Activated CD4-positive, alpha-beta memory T cell treated with anti-CD3 and anti-CD28 coated beads for 36 hours (primary cell): Measurements from ENCODE around the gene LINGO3. TPM values are rescaled to one million over a fixed set of nuclear protein-coding genes. Genes with fewer than 3 reads are reported as not detected.

ENCODE experiments used
- CTCF ChIA-PET: fragments of 350-600 bp; sonication (Branson Sonifier 250); formaldehyde crosslinking; loops from one replicate; lab custom pipeline; 2021; ENCODE audit warnings: antibody characterized with exemption, inconsistent platforms; lab: Charles Lee
- POLR2A ChIA-PET: fragments of 350-600 bp; sonication (Branson Sonifier 250); formaldehyde crosslinking; loops from one replicate; lab custom pipeline; 2021; ENCODE audit warnings: antibody characterized with exemption; lab: Charles Lee
- DNase-seq: peaks from one replicate; pipeline ENCODE4 v3.0.0-alpha.2; 2020
- H3K27ac Mint-ChIP-seq: one replicate; pipeline ENCODE4 v1.8.0; 2021; ENCODE audit warnings: mixed read lengths
- H3K27me3 Mint-ChIP-seq: one replicate; pipeline ENCODE4 v1.8.0; 2021; ENCODE audit warnings: mixed read lengths
- H3K36me3 Mint-ChIP-seq: one replicate; pipeline ENCODE4 v1.8.0; 2021; ENCODE audit warnings: mixed read lengths
- H3K4me1 Mint-ChIP-seq: one replicate; pipeline ENCODE4 v1.8.0; 2021; ENCODE audit warnings: low read depth, mixed read lengths
- H3K4me3 Mint-ChIP-seq: one replicate; pipeline ENCODE4 v1.8.0; 2021; ENCODE audit warnings: mild to moderate bottlenecking, mixed read lengths
- H3K9me3 Mint-ChIP-seq: one replicate; pipeline ENCODE4 v1.8.0; 2021; ENCODE audit warnings: mixed read lengths
- intact Hi-C: fragments of 100-400 bp; cut with micrococcal nuclease; formaldehyde crosslinking; loops from one replicate; pipeline ENCODE4 v1.15.1; 2023
- total RNA-seq, 2 experiments: library from RNA; stranded (reverse); gene quantifications; one replicate each; pipeline ENCODE4 v1.2.3, GENCODE V29; 2021

Gene LINGO3
- total RNA-seq, 2 experiments from 2014 or later: 0.10 TPM; not detected in 1

DNA sequence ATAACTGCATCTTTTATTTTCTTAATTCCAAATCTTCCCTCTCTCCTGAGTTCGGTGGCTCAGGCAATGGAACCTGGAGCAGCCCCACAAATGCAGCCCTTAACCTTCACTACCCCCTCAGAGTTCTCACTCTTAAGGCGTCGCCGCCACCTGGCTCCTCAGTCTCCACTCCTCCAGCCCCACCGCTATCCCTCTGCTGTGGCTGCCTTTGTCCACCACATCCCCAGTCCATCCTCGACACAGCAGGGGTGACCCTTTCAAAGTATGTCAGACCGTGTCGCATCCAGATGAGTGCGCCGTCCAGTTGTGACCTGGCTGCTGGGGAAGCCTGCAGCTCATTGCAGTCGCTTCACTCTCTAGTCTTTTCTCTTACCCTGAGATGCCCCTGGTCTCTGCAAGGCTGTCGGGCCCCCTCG, 21.6 kb upstream of the LINGO3 start:
- Mint-ChIP-seq H3K27ac (peak overlapping the region; percentile 72), H3K36me3 (peaks cover 27% of the 10 kb centered on the region), H3K4me3 (peak overlapping the region; percentile 99), H3K4me1 (peaks cover 53% of the 10 kb centered on the region), H3K9me3 (no peaks in the 10 kb centered on the region), H3K27me3 (no peaks in the 10 kb centered on the region)
- ChIA-PET POLR2A (no interaction called here), CTCF (interaction anchor here (0.7 kb wide), 1 partner anchor 100 kb away, joined by 4 read pairs; no protein-coding TSS in a partner anchor)
- intact Hi-C loops: loop anchor here (5.0 kb wide), 1 partner anchor 177 kb away; the partner anchor contains the start of gene AP3D1
- DNase-seq: no peak

DNA sequence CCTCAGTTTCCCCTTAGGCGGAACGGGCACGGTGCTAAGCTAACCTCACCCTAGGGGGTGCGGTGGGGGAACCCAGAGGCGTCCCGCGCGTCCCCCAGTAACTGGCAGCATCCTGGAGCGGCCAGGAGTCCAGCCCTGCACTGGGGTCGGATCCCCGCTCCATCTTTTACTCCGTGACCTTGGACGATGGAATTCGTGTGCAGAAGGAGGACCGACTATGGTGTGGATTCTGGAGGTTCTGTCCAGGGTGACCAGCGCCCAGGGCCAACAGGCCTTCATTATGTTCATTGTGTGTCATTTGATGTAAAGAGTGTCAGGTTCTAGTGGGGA, 21.2 kb upstream of the LINGO3 start:
- POLR2A ChIA-PET: no interaction called here
- CTCF ChIA-PET: no interaction called here
- Mint-ChIP-seq H3K4me1 (peaks cover 53% of the 10 kb centered on the region), H3K27ac (peak overlapping the region; percentile 72), H3K9me3 (no peaks in the 10 kb centered on the region), H3K36me3 (peaks cover 31% of the 10 kb centered on the region), H3K27me3 (no peaks in the 10 kb centered on the region), H3K4me3 (peak overlapping the region; percentile 99)
- intact Hi-C loops: loop anchor here (5.0 kb wide), 1 partner anchor 177 kb away; the partner anchor contains the start of gene AP3D1
- DNase-seq: no peak

DNA sequence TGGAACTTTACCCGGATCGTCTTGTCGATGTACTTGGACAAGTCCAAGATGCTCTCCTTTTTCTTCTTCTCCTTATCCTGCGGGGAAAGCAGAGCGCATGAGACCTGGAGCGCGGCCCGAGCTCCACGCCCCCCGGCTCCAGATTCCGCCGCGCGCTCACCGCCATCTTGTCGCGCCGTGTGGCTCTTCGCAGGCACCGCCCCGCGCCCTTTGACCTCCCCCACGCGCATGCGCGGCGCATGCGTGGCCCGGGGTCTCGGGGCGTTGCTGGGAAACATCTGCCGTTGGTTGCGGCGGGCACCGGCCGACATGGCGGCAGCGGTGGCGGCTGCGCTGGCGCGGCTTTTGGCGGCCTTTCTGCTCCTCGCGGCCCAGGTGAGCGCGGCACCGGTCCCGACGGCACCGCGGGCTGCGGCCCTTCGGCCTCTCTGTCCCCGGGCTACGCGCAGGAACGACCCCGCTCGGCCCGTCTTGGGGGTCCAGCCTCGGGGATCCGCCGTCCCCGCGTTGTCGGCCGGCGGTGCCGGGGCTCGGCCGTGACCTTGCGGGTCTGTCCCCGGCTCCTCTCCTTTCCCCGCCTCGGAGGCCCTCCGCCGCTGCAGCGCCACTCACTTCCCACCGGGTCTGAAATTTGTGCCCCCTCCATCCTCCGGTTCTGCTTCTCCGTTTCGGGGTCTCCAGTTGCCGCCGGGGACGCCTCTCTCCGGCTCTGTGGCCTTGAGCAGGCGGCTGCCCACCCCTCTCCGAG, 20.6 kb upstream of the LINGO3 start, which contains the start of the genes LSM7 and SPPL2B:
TSS of gene LSM7 (minus strand) at position 186 of the 748 bp plus-strand sequence. CDS start at position 166, 20 bp downstream.
TSS of gene SPPL2B (plus strand) at position 284 of the 748 bp plus-strand sequence. CDS start at position 310, 26 bp downstream.
- peak; percentile 94 for DNase-seq
- H3K4me1 Mint-ChIP-seq: peaks cover 53% of the 10 kb centered on the region
- H3K4me3 Mint-ChIP-seq: peak within 1 kb of the TSS; percentile 99
- H3K27ac Mint-ChIP-seq: peak within 1 kb of the TSS; percentile 94
- POLR2A ChIA-PET: interaction anchor here (1.2 to 1.5 kb wide), 4 partner anchors 37 to 99 kb away, joined by 4 to 6 read pairs (median 4); partner anchors contain the start of gene TIMM13
- CTCF ChIA-PET: interaction anchor here (0.7 to 1.9 kb wide), 4 partner anchors 53 to 283 kb away, joined by 3 to 6 read pairs (median 4); no protein-coding TSS in a partner anchor
- no peaks in the 10 kb centered on the region for H3K27me3 Mint-ChIP-seq
- H3K36me3 Mint-ChIP-seq: peaks cover 32% of the 10 kb centered on the region
- intact Hi-C loops: loop anchor here (1.0 to 5.0 kb wide), 2 partner anchors 92 to 176 kb away; partner anchors contain the start of genes AP3D1, PLEKHJ1 and SF3A2
- no peaks in the 10 kb centered on the region for H3K9me3 Mint-ChIP-seq

DNA sequence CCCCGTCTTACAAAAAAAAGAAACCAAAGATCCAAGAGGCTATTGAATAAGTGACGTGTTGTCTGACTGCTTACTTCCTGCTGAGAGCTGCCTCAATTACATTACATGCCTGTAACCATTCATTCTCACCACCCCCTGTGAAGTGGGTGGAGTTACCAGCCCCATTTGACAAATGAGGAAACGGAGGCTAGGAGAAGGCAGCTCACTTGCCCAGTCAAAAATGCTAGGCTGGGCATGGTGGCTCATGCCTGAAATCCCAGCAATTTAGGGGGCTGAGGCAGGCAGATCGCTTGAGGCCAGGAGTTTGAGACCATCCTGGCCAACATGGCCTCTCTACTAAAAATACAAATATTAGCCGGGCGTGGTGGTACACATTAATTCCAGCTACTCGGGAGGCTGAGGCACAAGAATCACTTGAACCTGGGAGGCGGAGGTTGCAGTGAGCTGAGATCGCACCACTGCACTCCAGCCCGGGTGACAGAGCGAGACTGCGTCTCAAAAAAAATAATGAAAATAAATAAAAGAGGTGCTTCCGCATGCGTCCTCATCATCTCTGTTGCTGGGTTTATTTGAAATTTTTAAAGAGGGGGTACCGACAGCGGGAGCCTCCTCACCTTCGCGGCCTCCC, 19.9 kb upstream of the LINGO3 start:
- POLR2A ChIA-PET: interaction anchor here (0.8 to 1.5 kb wide), 6 partner anchors 9 to 100 kb away, joined by 3 to 6 read pairs (median 4); partner anchors contain the start of gene TIMM13
- peaks cover 53% of the 10 kb centered on the region for H3K4me1 Mint-ChIP-seq
- peak overlapping the region; percentile 99 for H3K4me3 Mint-ChIP-seq
- DNase-seq: peak; percentile 74
- peak overlapping the region; percentile 94 for H3K27ac Mint-ChIP-seq
- H3K9me3 Mint-ChIP-seq: no peaks in the 10 kb centered on the region
- CTCF ChIA-PET: interaction anchor here (0.5 to 1.9 kb wide), 5 partner anchors 53 to 283 kb away, joined by 3 to 6 read pairs (median 4); no protein-coding TSS in a partner anchor
- intact Hi-C loops: loop anchor here (1.0 to 5.0 kb wide), 2 partner anchors 92 to 176 kb away; partner anchors contain the start of genes AP3D1, PLEKHJ1 and SF3A2
- H3K27me3 Mint-ChIP-seq: no peaks in the 10 kb centered on the region
- peaks cover 36% of the 10 kb centered on the region for H3K36me3 Mint-ChIP-seq

DNA sequence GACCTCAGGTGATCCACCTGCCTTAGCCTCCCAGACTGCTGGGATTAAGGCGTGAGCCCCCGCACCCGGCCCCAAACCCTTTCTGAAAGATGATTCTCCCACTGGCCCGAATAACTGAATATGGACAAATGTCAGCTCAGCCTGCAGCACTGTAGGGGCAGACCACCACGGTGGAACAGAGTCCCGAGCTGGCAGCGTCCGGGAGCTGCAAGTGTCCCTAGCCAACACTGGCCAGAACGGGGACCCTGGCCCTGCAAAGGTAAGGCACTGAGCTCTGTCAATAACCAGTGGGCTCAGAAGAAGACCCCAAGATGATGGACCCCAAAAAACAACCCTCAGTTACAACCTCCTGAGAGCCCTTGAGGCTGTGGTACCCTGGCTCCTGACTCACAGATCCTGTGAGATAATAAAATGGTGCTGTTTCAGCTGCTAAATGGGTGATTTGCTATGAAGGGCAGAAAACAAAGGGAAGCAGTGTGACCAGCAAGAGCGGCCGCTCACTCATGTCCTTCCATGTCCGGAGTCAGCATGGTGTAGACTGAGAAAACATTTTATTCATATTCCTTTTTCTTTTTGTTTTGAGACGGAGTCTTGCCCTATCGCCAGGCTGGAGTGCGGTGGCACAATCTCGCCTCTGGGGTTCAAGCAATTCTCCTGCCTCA, 18.9 kb upstream of the LINGO3 start:
- Mint-ChIP-seq H3K4me3 (peak overlapping the region; percentile 99), H3K36me3 (peaks cover 37% of the 10 kb centered on the region), H3K4me1 (peaks cover 46% of the 10 kb centered on the region), H3K9me3 (no peaks in the 10 kb centered on the region), H3K27ac (no peak overlapping the region), H3K27me3 (no peaks in the 10 kb centered on the region)
- POLR2A ChIA-PET: interaction anchor here (0.8 to 1.3 kb wide), 3 partner anchors 10 to 53 kb away, joined by 3 to 4 read pairs (median 3); no protein-coding TSS in a partner anchor
- intact Hi-C loops: loop anchor here (5.0 kb wide), 1 partner anchor 175 kb away; the partner anchor contains the start of gene AP3D1
- no peak for DNase-seq
- CTCF ChIA-PET: interaction anchor here (0.5 to 1.9 kb wide), 5 partner anchors 10 to 284 kb away, joined by 3 to 6 read pairs (median 3); no protein-coding TSS in a partner anchor

DNA sequence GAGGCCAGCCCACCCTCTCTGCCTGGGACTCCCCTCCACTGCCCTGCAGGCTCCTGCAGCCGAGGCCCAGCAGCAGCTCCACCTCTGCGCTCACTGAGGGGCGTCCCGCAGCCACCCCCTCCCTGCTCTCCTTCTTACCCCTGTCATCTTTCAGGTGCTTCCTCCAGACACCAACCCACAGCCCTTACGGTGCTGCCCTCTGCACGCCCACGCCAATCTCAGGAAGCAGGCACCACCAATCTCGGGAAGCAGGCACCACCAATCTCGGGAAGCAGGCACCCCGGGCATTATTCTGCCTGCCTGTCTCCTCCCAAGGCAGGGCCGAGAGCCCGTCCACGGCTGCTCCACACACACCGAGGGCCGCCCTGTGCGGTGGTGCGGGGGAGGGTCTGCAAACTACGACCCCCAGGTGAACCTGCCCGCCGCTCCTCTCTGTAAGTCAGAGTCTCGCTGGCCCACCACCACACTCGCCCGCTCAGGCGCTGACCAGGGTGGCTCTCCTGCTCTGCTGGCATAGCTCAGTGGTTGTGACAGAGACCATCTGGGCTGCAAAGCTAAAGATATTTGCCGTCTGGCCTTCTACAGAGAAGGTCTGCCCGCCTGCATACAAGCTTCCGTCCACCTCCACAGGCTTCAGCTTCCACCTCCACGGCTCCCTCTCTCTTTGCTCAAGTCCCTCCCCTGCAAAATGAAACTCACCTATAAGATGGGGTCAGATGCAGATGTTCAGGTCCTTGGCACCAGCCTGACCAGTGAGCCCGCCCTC, 17.5 kb upstream of the LINGO3 start:
- intact Hi-C loops: loop anchor here (5.0 kb wide), 1 partner anchor 173 kb away; the partner anchor contains the start of gene AP3D1
- POLR2A ChIA-PET: no interaction called here
- H3K4me1 Mint-ChIP-seq: peaks cover 37% of the 10 kb centered on the region
- CTCF ChIA-PET: interaction anchor here (0.7 to 1.3 kb wide), 3 partner anchors 8 to 154 kb away, joined by 3 read pairs; no protein-coding TSS in a partner anchor
- H3K4me3 Mint-ChIP-seq: no peak overlapping the region
- no peak overlapping the region for H3K27ac Mint-ChIP-seq
- peaks cover 37% of the 10 kb centered on the region for H3K36me3 Mint-ChIP-seq
- DNase-seq: no peak
- H3K27me3 Mint-ChIP-seq: no peaks in the 10 kb centered on the region
- H3K9me3 Mint-ChIP-seq: no peaks in the 10 kb centered on the region

DNA sequence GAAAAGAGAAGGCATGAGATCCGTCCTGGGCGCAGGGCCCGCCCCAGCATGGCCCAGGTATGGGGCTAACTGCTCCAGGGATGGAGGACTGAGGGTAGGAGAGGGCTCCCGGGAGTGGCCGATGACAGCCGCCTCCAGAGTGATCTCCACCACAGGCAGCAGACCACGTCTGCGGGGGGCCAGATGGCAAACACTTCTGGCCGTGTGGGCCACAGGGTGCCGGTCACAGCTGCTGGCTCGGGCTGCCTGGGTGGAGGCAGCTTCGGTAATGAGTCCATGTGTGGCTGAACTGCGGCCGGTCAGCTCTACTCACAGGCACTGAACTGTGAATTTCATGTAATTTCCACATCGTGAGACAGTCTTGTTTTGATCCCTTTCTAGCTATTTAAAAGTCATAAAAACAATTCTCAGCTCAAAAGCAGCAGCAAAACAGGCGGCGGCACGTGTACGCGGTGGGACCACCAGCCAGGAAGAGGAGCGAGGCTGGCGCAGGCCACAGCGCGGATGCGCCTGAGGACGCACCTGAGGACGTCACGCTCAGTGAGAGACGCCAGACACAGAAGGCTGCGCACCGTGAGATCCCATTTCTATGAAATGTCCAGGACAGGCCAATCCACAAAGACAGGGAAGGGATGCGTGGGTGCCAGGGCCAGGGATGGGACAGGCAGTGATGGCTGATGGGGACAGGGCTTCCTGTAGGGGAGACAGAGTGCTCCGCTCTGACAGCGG, 16.4 kb upstream of the LINGO3 start:
- DNase-seq: no peak
- Mint-ChIP-seq H3K36me3 (peaks cover 37% of the 10 kb centered on the region), H3K4me1 (peaks cover 29% of the 10 kb centered on the region), H3K9me3 (no peaks in the 10 kb centered on the region), H3K27me3 (no peaks in the 10 kb centered on the region), H3K4me3 (no peak overlapping the region), H3K27ac (no peak overlapping the region)
- POLR2A ChIA-PET: no interaction called here
- intact Hi-C loops: no loop called here
- CTCF ChIA-PET: no interaction called here

DNA sequence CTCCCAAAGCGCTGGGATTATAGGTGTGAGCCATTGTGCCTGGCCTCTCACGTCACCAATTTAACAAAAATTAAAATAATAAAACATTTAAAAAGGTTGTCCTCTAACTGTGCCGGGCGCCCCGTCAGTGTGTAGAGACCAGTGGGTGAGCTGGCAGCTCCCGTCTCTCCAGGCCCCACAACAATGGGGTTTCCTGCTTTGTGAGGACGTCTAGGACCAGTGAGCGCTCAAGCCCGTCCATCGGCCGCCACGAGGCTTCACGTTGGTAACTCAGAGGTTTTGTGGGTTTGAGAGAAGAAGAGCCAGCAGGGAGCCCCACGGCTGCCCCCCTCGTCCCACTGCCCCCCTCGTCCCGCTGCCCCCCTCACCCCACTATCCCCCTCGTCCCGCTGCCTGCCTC, 15.8 kb upstream of the LINGO3 start:
- H3K27me3 Mint-ChIP-seq: no peaks in the 10 kb centered on the region
- DNase-seq: no peak
- no peak overlapping the region for H3K27ac Mint-ChIP-seq
- POLR2A ChIA-PET: no interaction called here
- H3K4me1 Mint-ChIP-seq: peaks cover 25% of the 10 kb centered on the region
- intact Hi-C loops: no loop called here
- H3K36me3 Mint-ChIP-seq: peaks cover 37% of the 10 kb centered on the region
- H3K4me3 Mint-ChIP-seq: no peak overlapping the region
- CTCF ChIA-PET: interaction anchor here (0.9 to 1.5 kb wide), 2 partner anchors 62 to 68 kb away, joined by 3 to 4 read pairs; no protein-coding TSS in a partner anchor
- no peaks in the 10 kb centered on the region for H3K9me3 Mint-ChIP-seq

DNA sequence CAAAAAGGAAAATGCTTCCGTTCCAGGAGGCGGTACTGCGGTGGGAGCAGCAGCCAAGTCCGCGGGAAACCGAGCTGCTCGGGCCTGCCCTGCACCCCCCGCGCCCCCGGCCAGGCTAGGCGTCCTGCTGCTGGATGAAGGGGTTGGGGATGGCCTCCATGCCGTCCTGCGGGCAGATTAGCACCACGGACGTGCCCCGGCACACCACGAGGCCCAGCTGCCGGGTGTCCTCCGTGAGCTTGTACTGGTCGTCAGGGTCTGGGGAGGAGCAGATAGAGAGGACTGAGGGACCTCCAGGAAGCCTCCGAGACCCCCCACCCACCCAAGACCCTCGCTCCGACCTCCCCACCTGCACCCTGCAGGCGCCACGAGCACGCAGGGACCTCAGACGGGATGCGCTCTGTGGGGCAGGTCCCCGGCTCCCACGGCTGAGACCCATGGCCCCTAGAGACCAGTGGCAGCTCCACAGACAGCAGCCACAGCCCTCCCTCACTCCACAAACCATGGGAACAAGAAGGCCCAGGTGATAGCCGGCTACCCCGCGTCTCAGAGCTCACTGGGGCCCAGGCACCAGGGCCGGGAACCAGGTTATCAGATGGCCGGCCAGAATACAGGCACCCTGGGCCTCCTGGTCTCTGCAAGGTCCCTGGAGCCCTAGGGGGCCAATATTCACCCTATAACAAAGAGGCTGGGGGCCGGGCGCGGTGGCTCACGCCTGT, 13.8 kb upstream of the LINGO3 start:
- peaks cover 25% of the 10 kb centered on the region for H3K36me3 Mint-ChIP-seq
- ChIA-PET CTCF (no interaction called here), POLR2A (no interaction called here)
- H3K27ac Mint-ChIP-seq: no peak overlapping the region
- H3K4me3 Mint-ChIP-seq: no peak overlapping the region
- intact Hi-C loops: no loop called here
- H3K4me1 Mint-ChIP-seq: peaks cover 14% of the 10 kb centered on the region
- no peaks in the 10 kb centered on the region for H3K9me3 Mint-ChIP-seq
- no peak for DNase-seq
- H3K27me3 Mint-ChIP-seq: no peaks in the 10 kb centered on the region

DNA sequence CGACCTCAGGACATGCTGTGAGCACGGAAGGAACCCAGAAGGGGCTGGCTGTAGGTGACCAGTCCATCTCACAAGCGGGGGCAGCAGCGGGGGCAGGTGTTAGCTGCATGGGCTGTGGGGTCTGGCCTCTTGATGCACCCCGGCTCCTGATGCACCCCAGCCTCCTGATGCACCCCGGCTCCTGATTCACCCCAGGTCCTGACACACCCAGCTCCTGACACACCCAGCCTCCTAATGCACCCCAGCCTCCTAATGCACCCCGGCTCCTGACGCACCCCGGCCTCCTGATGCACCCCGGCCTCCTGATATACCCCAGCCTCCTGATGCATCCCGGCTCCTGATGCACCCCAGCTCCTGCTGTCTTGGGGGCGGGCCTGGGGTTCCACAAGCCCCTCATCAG, 13.0 kb upstream of the LINGO3 start:
- ChIA-PET POLR2A (interaction anchor here (0.5 to 0.6 kb wide), 2 partner anchors 24 to 64 kb away, joined by 3 read pairs; no protein-coding TSS in a partner anchor), CTCF (no interaction called here)
- Mint-ChIP-seq H3K27me3 (no peaks in the 10 kb centered on the region), H3K9me3 (peaks cover under 1% of the 10 kb centered on the region), H3K4me3 (no peak overlapping the region), H3K27ac (no peak overlapping the region), H3K4me1 (peaks cover 7% of the 10 kb centered on the region), H3K36me3 (peaks cover 19% of the 10 kb centered on the region)
- intact Hi-C loops: no loop called here
- DNase-seq: no peak
